ENCODE measurements around the gene EXOC6B.

EXOC6B gene

GRCh38 chr2:72625366-72625765 is 200.5 kb downstream of the EXOC6B start:
- POLR2A ChIA-PET: no interaction called here

GRCh38 chr2:72623481-72623880 is 202.4 kb downstream of the EXOC6B start:
- no peak overlapping the region for H3K4me3 ChIP-seq (ENCODE audit: low read depth, low read length)
- POLR2A ChIA-PET: no interaction called here
- H3K27ac ChIP-seq (ENCODE audit: extremely low read depth, low read depth, low read length): no peak overlapping the region
- H3K36me3 ChIP-seq (ENCODE audit: control insufficient read depth in 2 of 2, insufficient read depth in 1 of 2, low read length in 2 of 2): no peaks in the 10 kb centered on the region
- no peak for TF ChIP-seq PRDM10 (tag by site-specific recombination; IDR thresholded peaks at IDR 0.05)
- TF ChIP-seq ZNF513 (tag by site-specific recombination; IDR thresholded peaks at IDR 0.05): no peak
- TF ChIP-seq ZNF664 (tag by site-specific recombination; IDR thresholded peaks at IDR 0.05): no peak
- no peak for TF ChIP-seq ZSCAN5A (tag by site-specific recombination; IDR thresholded peaks at IDR 0.05)
- TF ChIP-seq ZNF560 (tag by site-specific recombination; IDR thresholded peaks at IDR 0.05; ENCODE audit: borderline replicate concordance): no peak
- no peak for TF ChIP-seq ZNF623 (tag by site-specific recombination; IDR thresholded peaks at IDR 0.05)
- TF ChIP-seq HOXA7 (CRISPR knock-in tag; IDR thresholded peaks at IDR 0.05; ENCODE audit: borderline replicate concordance): no peak
- TF ChIP-seq ZNF514 (tag by site-specific recombination; IDR thresholded peaks at IDR 0.05): no peak
- TF ChIP-seq SALL2 (tag by site-specific recombination; IDR thresholded peaks at IDR 0.05; ENCODE audit: borderline replicate concordance): no peak
- CTCF ChIA-PET: interaction anchor here (1.3 kb wide), 1 partner anchor 122 kb away, joined by 3 read pairs; no protein-coding TSS in a partner anchor
- H3K9me3 ChIP-seq (ENCODE audit: control insufficient read depth, insufficient read depth, low read depth, low read length): no peaks in the 10 kb centered on the region
- no peaks in the 10 kb centered on the region for H3K4me1 ChIP-seq (ENCODE audit: control insufficient read depth, insufficient read depth, low read length)

More at GRCh38 chr2:72625366-72625765, 200.5 kb downstream of the EXOC6B start:
- CTCF ChIA-PET: no interaction called here
- H3K4me3 ChIP-seq (ENCODE audit: low read depth, low read length): no peak overlapping the region
- no peaks in the 10 kb centered on the region for H3K36me3 ChIP-seq (ENCODE audit: control insufficient read depth in 2 of 2, insufficient read depth in 1 of 2, low read length in 2 of 2)
- no peaks in the 10 kb centered on the region for H3K9me3 ChIP-seq (ENCODE audit: control insufficient read depth, insufficient read depth, low read depth, low read length)
- H3K27ac ChIP-seq (ENCODE audit: extremely low read depth, low read depth, low read length): no peak overlapping the region
- peak; percentile 75 for TF ChIP-seq PRDM4 (tag by site-specific recombination; IDR thresholded peaks at IDR 0.05)
- TF ChIP-seq ZFP3 (tag by site-specific recombination; IDR thresholded peaks at IDR 0.05; ENCODE audit: low read depth): no peak
- no peaks in the 10 kb centered on the region for H3K4me1 ChIP-seq (ENCODE audit: control insufficient read depth, insufficient read depth, low read length)

GRCh38 chr2:72619626-72620025 is 206.2 kb downstream of the EXOC6B start:
- CTCF ChIA-PET: no interaction called here
- POLR2A ChIA-PET: no interaction called here
- Histone ChIP-seq H3K4me3 (ENCODE audit: low read depth, low read length) (no peak overlapping the region), H3K36me3 (ENCODE audit: control insufficient read depth in 2 of 2, insufficient read depth in 1 of 2, low read length in 2 of 2) (no peaks in the 10 kb centered on the region), H3K9me3 (ENCODE audit: control insufficient read depth, insufficient read depth, low read depth, low read length) (no peaks in the 10 kb centered on the region), H3K27ac (ENCODE audit: extremely low read depth, low read depth, low read length) (no peak overlapping the region), H3K4me1 (ENCODE audit: control insufficient read depth, insufficient read depth, low read length) (no peaks in the 10 kb centered on the region)
- TF ChIP-seq ZNF658 (tag by site-specific recombination; IDR thresholded peaks at IDR 0.05) (no peak), AEBP2 (tag by site-specific recombination; IDR thresholded peaks at IDR 0.05; ENCODE audit: borderline replicate concordance) (no peak)
